Stimulated activated CD4-positive, alpha-beta T cell treated with anti-CD3 and anti-CD28 coated beads, Interleukin-4, amount 100 ng/mL, for 1 hour (primary cell): Measurements from ENCODE around the gene COL4A6.

Source experiments
- DNase-seq: peaks from one replicate; pipeline ENCODE4 v3.0.0-alpha.2; 2020

Gene COL4A6

DNA sequence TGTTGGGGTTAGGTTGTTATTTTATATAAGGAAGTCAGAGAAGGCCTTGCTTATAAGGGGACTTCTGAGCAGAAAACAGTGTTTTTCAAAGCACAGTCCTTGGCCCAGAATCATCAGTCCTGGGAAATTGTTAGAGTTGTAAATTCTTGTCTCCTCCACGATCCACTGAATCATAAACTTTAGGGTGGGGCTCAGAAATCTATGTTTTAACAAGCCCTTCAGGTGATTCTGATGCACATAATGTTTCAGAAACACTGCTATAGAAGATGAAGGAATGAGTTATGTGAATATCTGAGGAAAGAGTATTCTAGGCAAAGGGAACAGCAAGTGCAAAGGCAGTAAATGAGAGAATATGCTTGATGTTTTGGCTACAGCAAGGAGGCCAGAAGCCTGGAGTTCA lies 121.8 kb downstream of the COL4A6 start:
- no peak for DNase-seq

DNA sequence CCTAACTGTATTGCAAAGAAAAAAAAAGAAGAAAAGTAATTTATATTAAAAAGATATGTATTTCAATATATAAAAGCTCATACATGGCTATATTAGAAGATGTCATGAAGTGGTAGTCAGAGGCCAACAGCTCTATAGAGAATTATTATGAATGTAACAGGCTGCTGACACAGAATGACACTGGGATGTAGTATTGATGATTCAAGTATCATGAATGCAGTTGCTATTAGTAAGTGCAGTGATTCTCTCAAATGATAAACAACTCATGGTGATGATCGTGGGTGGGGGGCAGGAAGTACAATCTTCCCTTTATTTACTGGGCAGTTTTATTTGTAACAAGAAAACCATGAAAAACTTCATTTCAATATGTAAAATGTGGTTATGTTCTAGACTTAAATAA lies 124.6 kb downstream of the COL4A6 start:
- DNase-seq = no peak

DNA sequence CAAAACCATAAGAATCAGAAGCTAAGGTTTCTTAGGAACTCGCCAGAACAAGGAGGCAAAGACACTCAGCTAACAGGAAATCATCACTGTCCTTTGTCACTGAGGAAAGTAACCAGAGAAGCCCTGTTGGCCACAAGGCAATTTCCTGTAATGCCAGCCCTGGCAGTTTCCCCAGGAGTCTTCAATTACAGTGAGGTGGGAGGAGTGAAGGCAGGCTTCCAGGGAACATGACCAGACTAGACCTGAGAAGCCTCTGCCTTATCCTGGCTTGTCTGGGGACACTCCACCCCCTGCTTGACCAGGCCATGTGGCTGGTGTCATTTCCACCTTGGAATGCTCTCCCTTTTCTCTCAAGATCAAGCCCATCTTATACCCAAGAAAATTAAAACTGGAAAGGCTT lies 125.3 kb downstream of the COL4A6 start:
- no peak for DNase-seq

DNA sequence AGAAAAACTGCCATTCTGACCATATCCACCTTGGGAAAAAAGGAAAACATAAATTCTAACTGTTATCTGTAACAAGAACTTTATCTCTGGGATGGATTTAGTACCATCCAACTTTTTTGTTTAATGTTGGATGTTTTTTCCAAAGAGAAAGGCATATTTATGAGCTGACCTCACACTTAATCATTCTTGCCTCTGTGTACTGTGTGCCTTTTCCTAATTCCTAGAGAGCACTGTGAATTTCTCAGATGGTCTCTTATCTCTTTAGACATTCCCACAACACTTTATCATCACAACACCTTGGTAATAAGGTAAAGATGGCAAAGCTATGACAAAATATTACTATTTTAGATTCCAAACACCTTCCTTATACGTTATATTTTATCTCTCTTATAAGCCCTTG lies 126.2 kb downstream of the COL4A6 start:
- DNase-seq = no peak

DNA sequence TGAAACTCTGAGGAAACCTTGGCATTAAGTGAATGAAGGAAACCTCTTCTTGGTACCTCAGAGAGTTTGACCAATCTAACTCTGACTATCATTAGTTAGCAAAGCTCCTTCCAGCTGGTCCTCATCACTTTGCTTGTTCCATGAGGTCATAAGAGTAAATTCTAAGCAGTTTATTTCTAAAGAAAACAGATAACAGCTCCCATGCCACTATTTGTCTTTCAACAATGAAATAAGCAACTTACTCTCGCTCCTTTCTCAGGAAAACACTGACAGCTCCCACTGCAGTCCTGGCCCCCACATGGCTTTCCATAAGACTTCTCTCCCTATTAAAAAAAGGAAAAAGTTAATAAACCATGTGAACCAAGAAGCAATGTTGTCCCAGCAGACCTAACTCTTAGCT lies 127.7 kb downstream of the COL4A6 start:
- no peak for DNase-seq

DNA sequence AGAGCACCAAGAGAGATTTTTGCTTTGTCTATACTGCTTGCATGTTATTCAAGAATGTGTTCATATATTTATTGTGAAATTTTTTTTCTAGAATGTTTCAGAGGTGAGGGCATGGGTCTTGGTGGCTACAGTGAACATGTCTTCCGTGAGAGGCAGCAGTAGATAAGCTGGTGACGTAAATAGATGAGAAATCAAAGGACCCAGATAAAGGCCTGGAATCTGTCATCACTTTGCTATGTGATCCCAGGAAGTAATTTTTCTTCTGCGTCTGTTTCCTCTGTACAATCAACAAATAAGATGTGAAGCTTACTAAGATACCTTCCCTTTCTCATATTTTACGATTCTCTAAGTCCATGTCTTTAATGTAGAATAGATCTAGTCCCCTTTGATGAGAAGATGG lies 129.1 kb downstream of the COL4A6 start:
- DNase-seq = no peak

DNA sequence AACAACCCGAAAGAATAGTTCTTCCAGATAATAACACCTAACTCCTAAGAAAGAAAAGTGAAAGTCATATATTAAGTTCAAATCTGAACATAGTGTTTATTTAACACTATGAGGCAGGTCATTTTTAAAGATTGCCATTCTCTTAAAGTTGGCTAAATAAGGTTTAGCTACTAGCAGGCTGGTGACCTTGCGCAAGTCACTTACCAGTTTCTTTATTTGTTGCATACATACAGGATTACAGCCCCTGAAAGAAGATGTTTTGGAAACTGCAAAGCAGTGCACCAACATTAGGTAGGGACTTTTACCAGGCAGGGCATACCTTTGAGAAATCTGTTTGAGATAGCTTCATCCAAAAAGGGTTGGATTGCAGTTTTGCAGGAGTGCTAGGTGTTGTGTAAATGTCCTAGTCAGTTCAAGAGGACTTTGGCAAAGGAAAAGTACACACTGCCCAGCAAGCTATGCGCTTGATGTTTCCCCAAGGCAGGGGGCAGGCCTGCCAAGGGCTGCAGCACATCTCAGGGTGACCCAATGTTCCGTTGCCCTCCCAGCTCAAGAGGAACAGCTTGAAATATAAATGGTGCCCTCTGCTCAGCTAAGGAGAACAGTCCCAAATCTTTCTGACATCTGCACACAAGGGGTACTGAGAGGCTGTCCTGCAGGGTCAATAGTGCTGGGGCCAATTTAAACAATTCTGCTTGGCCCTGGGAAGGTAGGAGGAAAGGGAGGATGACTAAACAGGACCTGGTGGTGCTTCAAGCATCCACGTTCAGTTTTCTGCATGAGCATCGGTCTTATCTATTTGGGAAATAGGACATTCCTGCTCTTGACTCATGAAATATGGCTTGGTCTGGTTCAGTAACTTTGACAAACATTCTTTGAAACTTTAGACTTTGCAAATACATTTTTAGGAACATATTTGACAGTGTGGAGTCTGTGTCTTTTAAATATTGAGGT lies 130.8 kb downstream of the COL4A6 start:
- DNase-seq = no peak

DNA sequence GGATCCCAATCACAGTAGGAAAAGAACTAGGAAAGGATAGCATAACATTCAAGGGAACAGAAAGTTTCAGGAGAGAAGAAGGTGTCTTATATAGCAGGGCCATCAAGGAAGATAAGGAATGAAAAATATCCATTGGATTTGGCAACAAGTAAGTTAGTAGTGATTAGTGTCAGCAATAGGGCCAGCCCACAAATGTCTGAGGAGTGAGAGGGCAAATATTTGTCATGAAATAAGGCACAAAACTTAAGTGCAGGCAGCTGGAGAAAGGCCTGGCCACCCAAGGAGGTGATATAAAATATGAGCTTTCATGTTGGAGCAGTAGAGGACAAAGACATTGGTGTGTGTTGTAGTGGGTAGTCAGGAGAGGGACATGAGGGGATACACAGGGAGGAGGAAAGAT lies 132.1 kb downstream of the COL4A6 start:
- DNase-seq = no peak

DNA sequence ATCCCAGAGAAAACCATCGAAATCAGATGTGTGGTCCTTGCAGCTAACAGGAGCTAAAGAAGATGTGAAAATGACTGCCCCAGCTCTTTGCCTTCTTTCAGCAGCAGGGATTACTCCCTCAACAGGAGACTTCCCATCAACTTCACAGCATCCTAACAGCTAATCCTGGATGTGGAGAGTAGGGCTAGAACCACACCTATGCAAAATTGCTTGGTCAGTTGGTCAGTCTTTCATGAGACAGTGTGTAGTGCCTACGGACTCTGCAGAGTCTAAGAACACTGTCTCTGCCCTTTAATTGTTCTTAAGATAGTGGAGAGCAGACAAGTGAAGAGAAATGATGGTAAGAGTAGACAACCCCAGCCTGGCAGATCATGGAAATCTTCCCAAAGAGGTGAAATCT lies 133.5 kb downstream of the COL4A6 start:
- no peak for DNase-seq

DNA sequence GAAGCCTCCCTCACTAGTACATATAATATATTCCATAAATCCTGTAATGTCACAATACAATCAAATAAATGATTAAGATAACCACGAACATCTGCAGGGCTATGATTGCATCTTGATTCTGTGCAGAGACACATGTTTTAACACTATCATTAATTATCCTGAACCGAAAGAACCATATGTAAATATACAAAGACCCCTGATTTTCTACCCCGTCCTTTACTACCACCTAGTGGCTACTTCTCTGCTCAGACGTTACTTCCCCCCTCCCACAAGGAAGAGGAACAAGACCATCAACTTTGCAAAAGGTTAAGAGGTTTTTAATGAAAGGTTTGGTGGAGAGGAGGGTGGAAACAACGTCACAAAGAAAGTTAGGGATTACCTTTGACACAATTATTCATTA lies 134.0 kb downstream of the COL4A6 start:
- no peak for DNase-seq

DNA sequence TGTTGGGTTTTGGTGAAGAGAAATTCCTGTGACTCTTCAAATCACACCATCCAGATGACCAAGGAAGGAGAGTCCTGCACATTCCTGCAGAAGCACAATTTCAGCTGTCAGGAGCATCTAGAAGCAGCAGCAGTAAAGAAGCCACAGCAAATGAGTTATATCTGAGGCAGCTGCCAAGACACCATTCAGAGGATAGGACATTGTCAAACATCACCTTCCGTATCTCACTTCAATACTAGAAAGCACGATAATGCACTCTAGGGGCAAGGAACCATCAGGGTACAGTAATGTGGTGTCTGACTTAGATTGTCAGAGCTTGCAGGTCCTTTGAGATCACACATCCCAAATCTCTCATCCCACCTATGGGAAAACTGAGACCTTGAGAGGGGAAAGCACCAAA lies 134.5 kb downstream of the COL4A6 start:
- no peak for DNase-seq

DNA sequence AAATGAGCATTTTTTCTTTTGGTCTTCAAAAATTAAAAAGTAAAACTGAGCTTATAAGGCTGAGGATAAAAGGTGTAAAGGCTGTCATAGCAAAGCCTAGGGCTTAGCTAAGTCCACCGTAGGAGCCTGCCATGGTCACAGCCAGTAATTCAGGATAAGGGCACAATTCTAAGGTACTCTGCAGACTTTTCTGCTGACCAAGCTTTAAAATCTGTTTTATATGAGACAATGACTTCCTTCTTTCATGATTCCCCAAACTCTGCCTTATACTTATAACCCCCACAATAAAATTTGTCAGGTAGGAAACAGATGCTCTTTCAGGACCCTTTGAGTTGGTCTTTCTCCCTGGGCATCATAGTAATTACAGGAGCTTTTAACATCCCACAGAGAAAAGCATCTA lies 138.5 kb downstream of the COL4A6 start:
- no peak for DNase-seq

DNA sequence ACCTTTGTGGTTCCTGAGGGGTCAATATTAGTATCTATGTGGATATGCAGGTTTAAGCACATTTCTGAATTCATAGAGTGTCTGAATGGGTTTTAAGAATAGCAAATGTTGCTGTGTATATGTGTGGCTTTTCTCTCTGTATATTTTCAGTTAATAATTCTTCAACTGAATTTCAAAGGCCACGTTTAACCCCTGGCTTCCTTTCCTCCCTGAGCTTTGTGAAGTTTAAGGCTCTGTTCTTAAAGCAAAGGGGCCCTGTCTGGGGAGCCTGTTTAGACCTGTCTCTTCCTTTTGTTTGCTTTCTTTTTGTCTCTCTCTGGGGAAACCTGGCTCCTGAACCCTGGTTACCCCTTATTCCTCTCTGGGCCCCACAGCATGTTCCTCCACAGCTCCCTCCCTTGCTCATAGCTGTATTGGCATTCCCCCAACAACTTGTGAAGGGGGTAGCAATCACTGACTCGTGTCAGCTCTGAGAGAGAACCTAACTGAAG lies 139.1 kb downstream of the COL4A6 start:
- DNase-seq = no peak

DNA sequence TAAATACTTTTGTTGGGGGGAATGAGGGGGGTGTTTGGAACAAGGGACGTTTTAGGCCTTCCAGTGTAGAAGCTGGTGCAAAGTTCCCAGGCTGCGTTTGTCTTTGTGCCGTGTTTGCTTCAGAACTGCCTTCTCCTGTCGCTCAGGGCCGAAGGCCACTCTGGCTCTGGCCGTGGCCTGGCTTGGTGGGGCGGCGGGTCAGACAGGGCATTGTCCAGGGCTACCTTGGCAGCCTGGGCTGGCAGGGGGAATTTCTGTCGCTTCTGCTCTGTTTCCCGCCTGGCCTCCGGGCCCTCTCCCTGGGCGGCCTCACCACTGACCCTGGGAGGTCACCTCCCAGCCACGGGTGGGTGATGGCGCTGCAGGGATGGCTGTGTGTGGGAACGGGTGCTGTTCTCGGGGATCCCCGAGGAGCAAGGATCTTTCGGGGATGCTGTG lies 140.0 kb downstream of the COL4A6 start:
- no peak for DNase-seq

DNA sequence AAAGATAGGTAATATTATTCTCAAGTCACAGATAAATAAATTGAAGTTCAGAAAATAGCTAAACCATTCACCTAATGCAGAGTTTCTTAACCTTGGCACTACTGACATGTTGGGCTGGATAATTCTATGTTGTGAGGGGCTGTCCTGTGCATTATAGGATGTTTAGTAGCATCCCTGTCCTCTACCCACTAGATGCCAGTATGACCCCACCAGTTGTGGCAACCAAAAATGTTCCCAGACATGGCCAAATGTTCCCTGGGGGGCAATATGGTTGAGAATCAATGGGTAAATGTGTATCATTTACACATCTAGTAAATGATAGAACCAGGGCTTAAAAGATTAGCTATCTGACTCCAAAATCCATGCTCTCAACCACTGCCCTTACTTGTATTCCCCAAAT lies 140.9 kb downstream of the COL4A6 start:
- no peak for DNase-seq

DNA sequence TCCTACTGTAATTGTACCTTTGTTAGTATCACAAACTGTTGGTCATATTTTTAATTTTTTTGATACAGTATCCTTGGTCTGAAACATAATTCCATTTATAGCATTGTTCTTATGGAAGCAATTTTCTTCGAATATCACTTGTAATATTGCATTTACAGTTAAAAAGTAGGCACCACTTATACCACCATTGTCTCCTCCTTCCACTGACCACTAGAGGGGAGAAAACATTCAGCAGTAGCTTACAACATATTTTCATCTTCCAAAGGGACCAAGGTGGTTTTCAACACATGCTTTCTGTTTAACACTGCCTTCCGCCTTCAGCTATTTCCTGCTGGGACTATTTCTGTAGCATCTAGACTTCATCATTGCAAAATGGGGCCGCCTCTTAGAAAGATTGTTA lies 146.2 kb downstream of the COL4A6 start:
- no peak for DNase-seq

DNA sequence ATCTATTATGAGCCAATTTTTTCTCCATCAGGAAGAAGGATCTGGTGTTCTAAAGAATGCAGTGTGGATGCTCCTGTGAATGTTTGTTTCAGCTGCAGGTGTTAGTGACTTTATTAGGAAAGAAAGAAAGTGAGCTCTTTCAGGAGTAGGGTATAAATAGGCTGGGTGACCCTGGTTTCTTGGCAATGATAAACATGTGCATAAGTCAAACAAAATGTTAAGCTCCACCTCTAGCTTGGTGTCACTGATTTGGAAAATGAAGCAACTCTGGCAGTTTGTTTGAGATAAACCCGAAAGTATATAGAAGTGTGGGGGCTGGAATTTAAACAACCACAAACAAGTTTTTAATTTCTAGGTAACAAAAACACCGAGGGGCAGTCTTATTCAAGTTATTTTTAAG lies 152.3 kb downstream of the COL4A6 start:
- no peak for DNase-seq

DNA sequence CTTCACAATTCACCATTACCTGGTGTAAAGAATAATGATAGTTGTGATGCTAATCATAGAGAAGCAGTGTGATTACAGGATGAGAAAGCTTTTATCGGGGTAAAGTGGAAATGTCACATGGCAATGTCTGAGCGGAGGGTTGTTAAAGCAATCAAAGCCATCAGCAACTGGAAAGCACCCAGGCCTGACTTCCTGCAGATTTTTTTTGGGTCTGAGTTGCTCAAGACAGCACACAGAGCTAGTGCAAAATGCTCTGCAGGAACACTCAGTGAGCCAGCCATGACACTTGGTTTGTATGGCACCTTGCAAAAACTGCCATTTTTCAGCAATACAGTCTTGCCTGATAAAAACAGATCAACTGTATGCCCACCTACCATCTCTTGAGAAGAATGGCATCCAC lies 152.9 kb downstream of the COL4A6 start:
- DNase-seq = no peak

DNA sequence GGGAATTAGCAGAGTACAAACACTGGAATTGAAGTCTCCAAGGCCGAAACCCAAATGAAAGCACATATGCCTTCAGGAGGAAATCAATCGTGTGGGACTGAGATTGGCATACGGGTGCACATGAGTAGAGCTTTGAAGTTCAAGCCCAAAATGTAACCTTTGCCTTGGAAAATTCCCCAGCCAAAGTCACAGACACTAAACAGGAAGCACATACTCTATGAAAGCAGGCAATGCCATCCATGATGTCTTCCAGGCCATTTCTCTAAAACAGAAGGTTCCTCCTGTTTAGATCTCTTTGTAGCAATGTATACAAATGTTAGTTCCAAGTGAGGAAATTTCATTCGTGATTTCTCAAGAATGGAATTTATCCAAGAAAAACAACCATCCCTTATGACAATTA lies 162.5 kb downstream of the COL4A6 start:
- DNase-seq = no peak

DNA sequence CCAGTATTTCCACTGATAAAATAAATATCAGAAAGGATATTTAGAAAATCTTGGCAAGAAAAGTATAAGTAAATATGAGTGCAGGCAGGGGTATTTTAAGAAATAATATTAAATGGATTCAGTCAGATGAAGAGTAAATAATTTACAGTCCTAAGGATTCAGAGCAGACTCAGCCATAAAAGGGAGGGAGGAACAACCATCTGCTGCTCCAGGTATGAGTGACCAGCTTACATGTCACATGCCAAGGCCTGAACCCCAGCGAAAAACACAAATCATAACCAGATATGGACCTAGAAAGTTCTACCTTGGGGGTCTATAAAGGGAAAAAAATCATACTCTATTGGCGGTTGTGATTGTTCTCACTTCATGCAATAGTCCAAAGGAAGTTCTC lies 166.8 kb downstream of the COL4A6 start:
- DNase-seq = no peak

DNA sequence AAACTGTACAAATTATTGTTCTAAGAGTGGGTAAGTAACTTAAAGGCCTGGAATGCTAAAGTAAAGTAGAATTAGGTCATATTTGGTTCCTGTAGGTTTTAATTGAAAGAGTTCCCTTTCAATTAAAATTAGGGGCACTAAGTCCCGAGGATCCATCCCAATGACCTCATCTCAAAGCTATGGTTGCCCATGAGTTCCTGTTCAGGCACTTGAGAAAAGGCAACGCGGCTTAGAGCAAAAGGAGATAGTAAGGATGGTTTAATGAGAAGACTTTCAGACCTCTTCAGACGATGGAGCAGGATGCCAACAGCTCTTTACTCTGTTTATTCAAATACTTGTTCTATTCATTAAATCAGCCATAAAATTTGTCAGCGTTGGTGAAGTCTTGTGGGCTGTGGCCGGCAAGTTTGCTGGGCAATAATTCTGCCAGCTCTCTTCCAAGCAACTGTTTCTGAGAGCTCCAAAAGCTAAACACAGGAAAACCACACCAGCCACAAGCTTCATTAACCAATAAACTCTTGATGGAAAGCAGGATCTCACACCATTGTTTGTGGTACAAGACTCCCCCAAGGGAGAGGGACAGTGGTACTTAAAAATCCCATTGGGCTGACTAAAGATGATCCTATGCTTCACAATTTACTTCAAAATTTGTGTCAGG lies 167.4 kb downstream of the COL4A6 start:
- DNase-seq = no peak

DNA sequence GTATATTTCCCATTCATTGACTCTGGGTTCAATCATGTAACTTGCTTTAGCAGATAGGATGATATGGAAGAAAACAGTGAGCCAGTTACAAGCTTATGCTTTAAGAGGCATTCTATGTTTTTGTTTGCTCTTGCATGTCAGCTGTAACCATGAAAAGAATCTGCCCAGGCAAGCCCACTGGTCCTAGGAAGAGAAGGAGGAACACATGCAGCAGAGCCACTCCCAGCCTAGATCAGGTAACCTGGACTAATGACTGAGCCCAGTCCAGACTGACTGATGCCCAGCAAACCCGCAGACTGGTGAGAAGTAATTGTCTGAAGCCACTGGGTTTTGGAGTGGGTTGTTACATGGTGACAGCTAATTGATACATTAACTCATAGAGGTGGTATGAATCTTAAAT lies 167.9 kb downstream of the COL4A6 start:
- DNase-seq = no peak

DNA sequence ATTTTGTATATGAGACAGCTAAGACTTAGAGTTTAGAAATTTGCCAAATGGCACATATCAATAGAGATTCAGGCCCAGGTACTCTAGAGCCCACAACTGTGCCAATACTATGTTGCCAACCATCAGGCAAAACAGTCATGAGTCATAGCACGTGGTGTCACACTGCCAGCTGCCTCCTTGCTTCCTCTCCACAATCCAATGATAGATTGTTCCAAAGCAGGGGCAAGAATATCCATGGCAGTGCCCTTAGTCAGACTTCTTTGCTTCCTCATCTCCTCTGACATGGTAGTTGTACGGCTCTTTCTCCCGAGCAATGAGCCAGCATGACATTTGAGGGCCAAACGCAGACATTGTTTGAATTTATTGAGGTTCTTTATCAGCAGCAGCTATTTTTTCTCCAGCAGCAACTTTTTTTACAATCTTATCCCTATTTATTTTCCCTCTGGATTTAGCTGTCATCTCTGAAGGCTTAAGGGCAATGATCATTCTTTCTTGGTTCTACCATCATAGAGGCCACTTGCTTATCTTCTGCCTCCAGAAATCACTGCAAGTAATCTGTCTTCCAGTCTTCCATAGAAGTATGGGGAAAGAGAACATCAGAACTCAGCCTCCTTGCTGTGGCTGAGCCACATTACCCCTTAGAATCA lies 169.7 kb downstream of the COL4A6 start:
- DNase-seq = no peak

DNA sequence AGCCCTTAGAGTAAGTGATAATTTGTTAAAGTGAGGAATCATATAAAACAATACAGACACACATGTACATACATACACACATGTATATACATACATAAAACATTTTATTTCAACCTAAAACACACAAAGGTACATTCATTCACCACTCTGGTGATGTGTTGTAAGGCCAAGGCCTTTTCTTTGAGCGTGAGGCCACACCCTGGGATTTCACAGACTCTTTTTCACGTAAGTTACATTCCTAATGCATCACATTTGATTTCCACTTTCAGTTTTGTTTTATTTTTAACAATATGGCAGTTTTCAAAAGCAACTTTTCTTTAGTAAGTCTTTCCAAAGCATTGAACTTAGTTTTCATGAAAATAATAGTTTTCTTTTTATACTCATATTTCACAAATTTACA lies 170.7 kb downstream of the COL4A6 start:
- DNase-seq = no peak
